Measurements from ENCODE around the gene PLEKHD1.
"Not testable (repeated sequence)": the region's sequence is repeated elsewhere in the genome, so short reads cannot be mapped to it uniquely, and the experiment has no call there.

Gene PLEKHD1

GRCh38 chr14:69476824-69477450, 7.6 kb upstream of the PLEKHD1 start:
- DNase-seq; H3K36me3 ChIP-seq (replicated peaks); H3K27me3 ChIP-seq (replicated peaks); in situ Hi-C loops (cut with HindIII; ENCODE audit: low pct_ligation_motif_present, low sequenced_read_pairs); H3K27ac ChIP-seq; H3K4me3 ChIP-seq (ENCODE audit: low read depth, low read length): not testable (repeated sequence)
- TF ChIP-seq CTCF (IDR thresholded peaks at IDR 0.05; ENCODE audit: low read depth, low read length, missing control alignments) = peak; percentile 17

GRCh38 chr14:69478055-69478454, 6.5 kb upstream of the PLEKHD1 start:
- H3K27ac ChIP-seq; H3K4me3 ChIP-seq (ENCODE audit: low read depth, low read length); DNase-seq; H3K36me3 ChIP-seq (replicated peaks); H3K27me3 ChIP-seq (replicated peaks); in situ Hi-C loops (cut with HindIII; ENCODE audit: low pct_ligation_motif_present, low sequenced_read_pairs): not testable (repeated sequence)

GRCh38 chr14:69479696-69480095, 4.8 kb upstream of the PLEKHD1 start:
- in situ Hi-C loops (cut with HindIII; ENCODE audit: low pct_ligation_motif_present, low sequenced_read_pairs) = no loop called here
- H3K36me3 ChIP-seq (replicated peaks) = no peaks in the 10 kb centered on the region
- DNase-seq = no peak
- no peak overlapping the region for H3K27ac ChIP-seq
- H3K4me3 ChIP-seq (ENCODE audit: low read depth, low read length) = no peak overlapping the region
- peaks cover 24% of the 10 kb centered on the region for H3K27me3 ChIP-seq (replicated peaks)
- no peak for TF ChIP-seq CTCF (IDR thresholded peaks at IDR 0.05; ENCODE audit: low read depth, low read length, missing control alignments)

- in situ Hi-C loops (cut with HindIII; ENCODE audit: low pct_ligation_motif_present, low sequenced_read_pairs) = no loop called here
- no peak overlapping the region for H3K27ac ChIP-seq
- no peak for TF ChIP-seq CTCF (IDR thresholded peaks at IDR 0.05; ENCODE audit: low read depth, low read length, missing control alignments)
These were observed 4.4 kb upstream of the PLEKHD1 start for GRCh38 chr14:69480136-69480535.

GRCh38 chr14:69481815-69482568, 2.5 kb upstream of the PLEKHD1 start:
- DNase-seq = no peak
- TF ChIP-seq CTCF (IDR thresholded peaks at IDR 0.05; ENCODE audit: low read depth, low read length, missing control alignments) = no peak
- Histone ChIP-seq H3K27ac (no peak overlapping the region), H3K4me3 (ENCODE audit: low read depth, low read length) (no peak overlapping the region), H3K27me3 (replicated peaks) (peaks cover 43% of the 10 kb centered on the region), H3K36me3 (replicated peaks) (no peaks in the 10 kb centered on the region)
- in situ Hi-C loops (cut with HindIII; ENCODE audit: low pct_ligation_motif_present, low sequenced_read_pairs) = no loop called here

More at GRCh38 chr14:69480136-69480535, 4.4 kb upstream of the PLEKHD1 start:
- peaks cover 28% of the 10 kb centered on the region for H3K27me3 ChIP-seq (replicated peaks)
- no peak overlapping the region for H3K4me3 ChIP-seq (ENCODE audit: low read depth, low read length)
- no peak for DNase-seq
- H3K36me3 ChIP-seq (replicated peaks) = no peaks in the 10 kb centered on the region

- in situ Hi-C loops (cut with HindIII; ENCODE audit: low pct_ligation_motif_present, low sequenced_read_pairs) = no loop called here
- Histone ChIP-seq H3K36me3 (replicated peaks) (no peaks in the 10 kb centered on the region), H3K27me3 (replicated peaks) (peaks cover 49% of the 10 kb centered on the region), H3K27ac (no peak overlapping the region), H3K4me3 (ENCODE audit: low read depth, low read length) (no peak overlapping the region)
- no peak for TF ChIP-seq CTCF (IDR thresholded peaks at IDR 0.05; ENCODE audit: low read depth, low read length, missing control alignments)
- no peak for DNase-seq
These were observed 624 bp upstream of the PLEKHD1 start for GRCh38 chr14:69483765-69484443.

Measured in brain microvascular endothelial cell (primary cell).